Measurements from ENCODE around the gene GPC5. TPM values are rescaled to one million over a fixed set of nuclear protein-coding genes. Genes with fewer than 3 reads are reported as not detected.
"Not testable (repeated sequence)": the region's sequence is repeated elsewhere in the genome, so short reads cannot be mapped to it uniquely, and the experiment has no call there.

The GPC5 gene
- polyA plus RNA-seq, 4 donors = 0.18 to 0.86 TPM; not detected in 2

DNA sequence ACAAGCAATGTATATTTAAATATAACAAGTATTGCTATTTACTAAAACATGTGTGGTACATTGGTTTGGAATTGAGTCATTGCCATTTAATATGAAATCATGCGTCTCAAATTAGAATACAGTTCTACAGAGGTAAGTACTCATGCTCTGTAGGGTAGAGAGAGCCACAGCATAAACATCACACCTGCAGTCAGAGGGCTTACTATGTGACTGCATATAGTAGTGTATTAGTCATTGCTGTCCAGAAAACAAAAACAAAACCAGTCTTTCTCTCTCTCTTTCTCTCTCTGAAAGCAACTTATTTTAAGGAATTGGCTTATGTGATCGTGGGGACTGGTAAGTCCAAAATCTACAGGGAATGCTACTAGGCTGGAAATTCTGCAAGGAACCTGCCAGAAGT, 370.3 kb downstream of the GPC5 start:
- WGBS, 3 donors = 77 to 82% (median 80%) methylated on average over 2 of the region's 2 CpGs
- Histone ChIP-seq H3K27me3 (ENCODE audit: control insufficient read depth in 3 of 3, insufficient read depth in 3 of 3, low read length in 3 of 3) (no peaks in the 10 kb centered on the region), H3K36me3 (ENCODE audit: control insufficient read depth in 3 of 3, insufficient read depth in 2 of 3, low read depth in 1 of 3, low read length in 3 of 3) (no peaks in the 10 kb centered on the region), H3K27ac (ENCODE audit: low read depth in 1 of 3, low read length in 2 of 3) (no peak overlapping the region), H3K9me3 (ENCODE audit: control insufficient read depth in 2 of 2, insufficient read depth in 1 of 2, low read depth in 1 of 2, low read length in 1 of 2) (no peaks in the 10 kb centered on the region), H3K4me3 (ENCODE audit: low read depth in 1 of 3, low read length in 3 of 3) (no peak overlapping the region), H3K4me1 (ENCODE audit: control insufficient read depth in 3 of 3, insufficient read depth in 2 of 3, low read depth in 1 of 3, low read length in 2 of 3) (no peaks in the 10 kb centered on the region)
- FAIRE-seq = no peak
- no peak for DNase-seq

DNA sequence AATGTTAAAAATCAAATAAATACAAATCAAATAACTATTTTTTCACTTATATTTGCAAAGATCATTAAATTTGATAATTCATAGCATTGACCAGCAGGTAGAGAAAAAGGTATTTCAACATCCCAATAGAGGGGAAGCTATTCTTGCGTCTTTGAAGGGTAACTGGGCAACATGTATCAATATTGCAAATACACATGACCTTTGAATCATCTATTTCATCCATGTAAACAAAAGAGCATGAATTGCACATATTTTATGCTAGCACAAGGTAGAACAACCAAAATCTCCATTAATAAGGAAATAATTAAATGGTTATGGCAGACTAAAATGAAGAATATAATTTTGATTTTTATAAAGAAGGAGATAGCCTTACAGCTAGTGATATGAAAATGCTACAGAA, 372.8 kb downstream of the GPC5 start:
- Histone ChIP-seq H3K36me3 (ENCODE audit: control insufficient read depth in 3 of 3, insufficient read depth in 2 of 3, low read depth in 1 of 3, low read length in 3 of 3) (no peaks in the 10 kb centered on the region), H3K27me3 (ENCODE audit: control insufficient read depth in 3 of 3, insufficient read depth in 3 of 3, low read length in 3 of 3) (no peaks in the 10 kb centered on the region), H3K4me1 (ENCODE audit: control insufficient read depth in 3 of 3, insufficient read depth in 2 of 3, low read depth in 1 of 3, low read length in 2 of 3) (no peaks in the 10 kb centered on the region), H3K27ac (ENCODE audit: low read depth in 1 of 3, low read length in 2 of 3) (no peak overlapping the region), H3K4me3 (ENCODE audit: low read depth in 1 of 3, low read length in 3 of 3) (no peak overlapping the region), H3K9me3 (ENCODE audit: control insufficient read depth in 2 of 2, insufficient read depth in 1 of 2, low read depth in 1 of 2, low read length in 1 of 2) (no peaks in the 10 kb centered on the region)
- FAIRE-seq (no peak), DNase-seq (no peak)
- 0 to 37% (median 34%) methylated on average over 1 of the region's 1 CpG for WGBS, 3 donors

GRCh38 chr13:91773591-91774227, 375.3 kb downstream of the GPC5 start:
- Histone ChIP-seq H3K27ac (ENCODE audit: low read depth in 1 of 3, low read length in 2 of 3) (no peak overlapping the region), H3K36me3 (ENCODE audit: control insufficient read depth in 3 of 3, insufficient read depth in 2 of 3, low read depth in 1 of 3, low read length in 3 of 3) (no peaks in the 10 kb centered on the region), H3K27me3 (ENCODE audit: control insufficient read depth in 3 of 3, insufficient read depth in 3 of 3, low read length in 3 of 3) (no peaks in the 10 kb centered on the region), H3K9me3 (ENCODE audit: control insufficient read depth in 2 of 2, insufficient read depth in 1 of 2, low read depth in 1 of 2, low read length in 1 of 2) (no peaks in the 10 kb centered on the region), H3K4me1 (ENCODE audit: control insufficient read depth in 3 of 3, insufficient read depth in 2 of 3, low read depth in 1 of 3, low read length in 2 of 3) (no peaks in the 10 kb centered on the region), H3K4me3 (ENCODE audit: low read depth in 1 of 3, low read length in 3 of 3) (no peak overlapping the region)
- DNase-seq (no peak), FAIRE-seq (no peak)
- 45 to 65% (median 48%) methylated on average over 3 of the region's 3 CpGs for WGBS, 3 donors

DNA sequence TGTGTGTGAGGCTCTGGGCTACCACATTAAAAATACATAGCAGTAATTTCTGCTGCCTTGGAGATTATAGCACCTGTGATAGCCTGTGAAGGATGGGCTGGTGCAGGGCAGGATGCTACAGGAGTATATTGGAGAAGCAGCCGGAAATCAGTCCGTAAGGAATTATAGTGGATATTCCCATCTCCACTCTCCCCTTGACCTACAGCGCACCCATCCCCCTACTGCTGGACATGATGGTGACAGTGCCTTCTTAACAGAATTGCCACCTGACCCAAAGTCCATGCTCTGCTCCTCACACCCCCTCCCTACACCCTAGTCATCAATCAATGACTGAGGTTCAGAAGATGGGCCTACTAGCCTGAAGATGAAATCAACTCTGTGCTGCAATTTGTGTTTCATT, 376.0 kb downstream of the GPC5 start:
- Histone ChIP-seq H3K27ac (ENCODE audit: low read depth in 1 of 3, low read length in 2 of 3) (no peak overlapping the region), H3K4me1 (ENCODE audit: control insufficient read depth in 3 of 3, insufficient read depth in 2 of 3, low read depth in 1 of 3, low read length in 2 of 3) (no peaks in the 10 kb centered on the region), H3K36me3 (ENCODE audit: control insufficient read depth in 3 of 3, insufficient read depth in 2 of 3, low read depth in 1 of 3, low read length in 3 of 3) (no peaks in the 10 kb centered on the region), H3K9me3 (ENCODE audit: control insufficient read depth in 2 of 2, insufficient read depth in 1 of 2, low read depth in 1 of 2, low read length in 1 of 2) (no peaks in the 10 kb centered on the region), H3K4me3 (ENCODE audit: low read depth in 1 of 3, low read length in 3 of 3) (no peak overlapping the region), H3K27me3 (ENCODE audit: control insufficient read depth in 3 of 3, insufficient read depth in 3 of 3, low read length in 3 of 3) (no peaks in the 10 kb centered on the region)
- DNase-seq (no peak), FAIRE-seq (no peak)
- 74 to 93% (median 93%) methylated on average over 3 of the region's 3 CpGs for WGBS, 3 donors

GRCh38 chr13:91776611-91777193, 378.3 kb downstream of the GPC5 start:
- Histone ChIP-seq H3K4me1 (ENCODE audit: control insufficient read depth in 3 of 3, insufficient read depth in 2 of 3, low read depth in 1 of 3, low read length in 2 of 3) (no peaks in the 10 kb centered on the region), H3K36me3 (ENCODE audit: control insufficient read depth in 3 of 3, insufficient read depth in 2 of 3, low read depth in 1 of 3, low read length in 3 of 3) (no peaks in the 10 kb centered on the region), H3K27ac (ENCODE audit: low read depth in 1 of 3, low read length in 2 of 3) (no peak overlapping the region), H3K27me3 (ENCODE audit: control insufficient read depth in 3 of 3, insufficient read depth in 3 of 3, low read length in 3 of 3) (no peaks in the 10 kb centered on the region), H3K9me3 (ENCODE audit: control insufficient read depth in 2 of 2, insufficient read depth in 1 of 2, low read depth in 1 of 2, low read length in 1 of 2) (no peaks in the 10 kb centered on the region), H3K4me3 (ENCODE audit: low read depth in 1 of 3, low read length in 3 of 3) (no peak overlapping the region)
- 16 to 33% (median 29%) methylated on average over 2 of the region's 2 CpGs for WGBS, 3 donors
- peak in 1 of 2 donors; percentile 8 for DNase-seq
- FAIRE-seq = no peak

DNA sequence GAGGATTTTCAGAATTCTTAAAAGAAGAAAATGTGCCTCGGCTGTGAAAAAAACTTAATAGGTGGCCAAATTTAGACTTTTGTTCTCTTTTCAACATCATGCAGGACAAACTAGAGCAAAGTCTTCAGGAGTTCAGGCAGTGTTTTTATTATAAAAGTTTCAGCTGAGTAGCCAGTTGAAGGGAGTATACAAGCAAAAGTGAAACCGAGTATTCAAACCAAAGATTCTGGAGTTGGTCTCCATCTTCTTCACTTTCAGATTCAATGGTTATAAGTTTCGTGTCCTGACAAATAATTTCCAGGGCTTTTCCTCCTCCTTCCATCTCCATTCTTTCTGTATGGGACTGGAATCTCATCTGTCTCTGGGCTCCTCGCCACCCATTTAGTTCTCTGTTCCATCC, 379.7 kb downstream of the GPC5 start:
- no peaks in the 10 kb centered on the region for H3K9me3 ChIP-seq (ENCODE audit: control insufficient read depth in 2 of 2, insufficient read depth in 1 of 2, low read depth in 1 of 2, low read length in 1 of 2)
- DNase-seq = no peak
- H3K36me3 ChIP-seq (ENCODE audit: control insufficient read depth in 3 of 3, insufficient read depth in 2 of 3, low read depth in 1 of 3, low read length in 3 of 3) = no peaks in the 10 kb centered on the region
- H3K27ac ChIP-seq (ENCODE audit: low read depth in 1 of 3, low read length in 2 of 3) = no peak overlapping the region
- no peaks in the 10 kb centered on the region for H3K27me3 ChIP-seq (ENCODE audit: control insufficient read depth in 3 of 3, insufficient read depth in 3 of 3, low read length in 3 of 3)
- no peak overlapping the region for H3K4me3 ChIP-seq (ENCODE audit: low read depth in 1 of 3, low read length in 3 of 3)
- no peak for FAIRE-seq
- WGBS, 3 donors = 67 to 81% (median 75%) methylated on average over 4 of the region's 4 CpGs
- H3K4me1 ChIP-seq (ENCODE audit: control insufficient read depth in 3 of 3, insufficient read depth in 2 of 3, low read depth in 1 of 3, low read length in 2 of 3) = no peaks in the 10 kb centered on the region

- peak in 1 of 2 donors; percentile 9 for DNase-seq
- H3K4me1 ChIP-seq (ENCODE audit: control insufficient read depth in 3 of 3, insufficient read depth in 2 of 3, low read depth in 1 of 3, low read length in 2 of 3); H3K27ac ChIP-seq (ENCODE audit: low read depth in 1 of 3, low read length in 2 of 3); H3K9me3 ChIP-seq (ENCODE audit: control insufficient read depth in 2 of 2, insufficient read depth in 1 of 2, low read depth in 1 of 2, low read length in 1 of 2); FAIRE-seq; H3K4me3 ChIP-seq (ENCODE audit: low read depth in 1 of 3, low read length in 3 of 3); H3K36me3 ChIP-seq (ENCODE audit: control insufficient read depth in 3 of 3, insufficient read depth in 2 of 3, low read depth in 1 of 3, low read length in 3 of 3); H3K27me3 ChIP-seq (ENCODE audit: control insufficient read depth in 3 of 3, insufficient read depth in 3 of 3, low read length in 3 of 3): not testable (repeated sequence)
- 51 to 58% (median 52%) methylated on average over 7 of the region's 7 CpGs for WGBS, 3 donors
Observed at GRCh38 chr13:91781982-91782691, 383.7 kb downstream of the GPC5 start.

DNA sequence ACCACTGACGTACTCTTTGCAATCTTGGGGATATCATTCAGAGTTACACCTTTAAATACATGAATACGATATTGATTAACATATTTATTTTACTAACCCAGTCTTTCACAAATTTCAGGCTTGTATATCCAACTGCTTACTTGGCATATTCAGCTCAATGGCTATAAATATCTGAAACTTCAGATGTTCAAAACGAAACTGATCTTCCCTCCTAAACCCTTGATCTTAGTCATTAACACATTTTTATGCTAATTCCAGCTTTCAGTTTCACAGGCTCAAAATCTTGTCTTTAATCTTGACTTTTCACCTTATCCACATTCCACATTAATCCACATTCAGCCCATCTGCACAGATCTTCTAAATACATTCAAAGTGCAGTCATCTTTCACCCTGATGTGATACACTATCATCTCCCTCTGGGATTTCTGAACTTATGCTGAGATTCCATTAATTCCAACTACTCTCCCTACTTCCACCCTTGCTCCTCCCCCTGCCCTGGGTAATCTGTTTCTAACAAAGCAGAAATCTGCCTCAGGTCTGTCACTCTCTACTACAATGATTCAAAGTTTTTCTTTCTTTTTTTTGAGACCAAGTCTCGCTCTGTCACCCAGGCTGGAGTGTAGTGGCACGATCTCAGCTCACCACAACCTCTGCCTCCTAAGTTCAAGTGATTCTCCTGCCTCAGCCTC, 387.2 kb downstream of the GPC5 start:
- Histone ChIP-seq H3K9me3 (ENCODE audit: control insufficient read depth in 2 of 2, insufficient read depth in 1 of 2, low read depth in 1 of 2, low read length in 1 of 2) (no peaks in the 10 kb centered on the region), H3K27ac (ENCODE audit: low read depth in 1 of 3, low read length in 2 of 3) (no peak overlapping the region), H3K27me3 (ENCODE audit: control insufficient read depth in 3 of 3, insufficient read depth in 3 of 3, low read length in 3 of 3) (no peaks in the 10 kb centered on the region), H3K4me1 (ENCODE audit: control insufficient read depth in 3 of 3, insufficient read depth in 2 of 3, low read depth in 1 of 3, low read length in 2 of 3) (no peaks in the 10 kb centered on the region), H3K36me3 (ENCODE audit: control insufficient read depth in 3 of 3, insufficient read depth in 2 of 3, low read depth in 1 of 3, low read length in 3 of 3) (no peaks in the 10 kb centered on the region), H3K4me3 (ENCODE audit: low read depth in 1 of 3, low read length in 3 of 3) (no peak overlapping the region)
- 62 to 73% (median 70%) methylated on average over 5 of the region's 5 CpGs for WGBS, 3 donors
- no peak for FAIRE-seq
- no peak for DNase-seq

Measured in small intestine (tissue), 7 donors.